BJ (cell line): Measurements from ENCODE around the gene TRAF7. TPM values are rescaled to one million over a fixed set of nuclear protein-coding genes. Genes with fewer than 3 reads are reported as not detected.

Experiments used
- CTCF ChIA-PET: fragments of 350-600 bp; formaldehyde crosslinking; extraction: SDS; loops from one replicate; lab custom pipeline; 2021; ENCODE audit warnings: antibody characterized with exemption, inconsistent platforms; lab: Yijun Ruan, JAX
- POLR2A ChIA-PET: fragments of 300-600 bp; sonication (Branson Sonifier 250); formaldehyde crosslinking; extraction: SDS; loops from one replicate; lab custom pipeline; 2021; ENCODE audit warnings: antibody characterized with exemption; lab: Charles Lee
- DNase-seq: peaks from one replicate; pipeline ENCODE4 v3.0.0-alpha.2; 2011; ENCODE audit warnings: low read depth
- H3K27me3 ChIP-seq: 2 replicates; pipeline ENCODE4 v1.6.0; 2011; ENCODE audit warnings: low read length; ENCODE audit not compliant: control insufficient read depth, insufficient read depth
- H3K36me3 ChIP-seq: 2 replicates; pipeline ENCODE4 v1.5.1; 2011; ENCODE audit warnings: low read length; ENCODE audit not compliant: control insufficient read depth, insufficient read depth
- H3K4me3 ChIP-seq: 2 replicates; pipeline ENCODE4 v1.5.1; 2011; ENCODE audit warnings: low read depth, mild to moderate bottlenecking, control low read depth, low read length
- CTCF ChIP-seq: IDR thresholded peaks from 2 replicates; pipeline ENCODE4 v1.5.1; 2011; ENCODE audit warnings: low read depth, mild to moderate bottlenecking, control low read depth, inconsistent platforms, low read length, moderate library complexity; ENCODE audit not compliant: insufficient read depth
- polyA plus RNA-seq: library from polyadenylated mRNA; depleted of rRNA; stranded (reverse); fragments of >200 nt; gene quantifications from 2 replicates; pipeline ENCODE4 v1.2.3, GENCODE V29; 2011; rRNA removed
- small RNA-seq: library from RNA; depleted of rRNA; stranded (forward); fragments of <200 nt; gene quantifications from one replicate; pipeline ENCODE3, GENCODE V24; 2012; ENCODE audit warnings: low replicate concordance, low read depth; ENCODE audit not compliant: insufficient read length

The TRAF7 gene
- polyA plus RNA-seq, 1 experiment, result 68.1 TPM

- CTCF ChIA-PET, result interaction anchor here (0.6 kb wide), 1 partner anchor 111 kb away, joined by 5 read pairs; no protein-coding TSS in a partner anchor
- Histone ChIP-seq H3K27me3 (no peaks in the 10 kb centered on the region), H3K4me3 (no peak overlapping the region), H3K36me3 (peaks cover 19% of the 10 kb centered on the region)
- POLR2A ChIA-PET, result no interaction called here
- no peak for TF ChIP-seq CTCF
- no peak for DNase-seq
These were observed 71.3 kb downstream of the TRAF7 start for GRCh38 chr16:2226918-2227317.

Small RNA genes lying within 50 kb of the gene (small RNA-seq; reads per million reads assigned to genes)
- gene MIR3180-5, result not detected
- gene MIR4516, result not detected
- gene RF00019, result not detected
- gene SNORD60, result not detected

Other genes starting within 250 kb of the TRAF7 start
- not detected in 2 replicates for gene HS3ST6, start 237.4 kb upstream of the TRAF7 start, polyA plus RNA-seq
- gene MSRB1, start 212.6 kb upstream of the TRAF7 start, polyA plus RNA-seq, result 44.4 and 61.9 TPM in 2 replicates
- not detected in 2 replicates for gene RPL3L, start 201.1 kb upstream of the TRAF7 start, polyA plus RNA-seq
- gene NDUFB10, start 196.2 kb upstream of the TRAF7 start, polyA plus RNA-seq, result 155 and 183 TPM in 2 replicates
- 3,098 and 4,041 TPM in 2 replicates for gene RPS2, start 191.0 kb upstream of the TRAF7 start, polyA plus RNA-seq
- not detected in 2 replicates for gene RNF151, start 188.9 kb upstream of the TRAF7 start, polyA plus RNA-seq
- gene TBL3, start 183.7 kb upstream of the TRAF7 start, polyA plus RNA-seq, result 16.5 and 33.1 TPM in 2 replicates
- 0.17 TPM in 1 of 2 replicates, not detected in the other for gene NOXO1, start 174.3 kb upstream of the TRAF7 start, polyA plus RNA-seq
- 14.6 and 19.8 TPM in 2 replicates for gene GFER, start 171.6 kb upstream of the TRAF7 start, polyA plus RNA-seq
- gene SYNGR3, start 165.8 kb upstream of the TRAF7 start, polyA plus RNA-seq, result 2.5 and 3.3 TPM in 2 replicates
- gene ZNF598, start 146.0 kb upstream of the TRAF7 start, polyA plus RNA-seq, result 14.4 and 23.0 TPM in 2 replicates
- gene NPW, start 136.0 kb upstream of the TRAF7 start, polyA plus RNA-seq, result 0.26 and 0.33 TPM in 2 replicates
- 62.1 and 107 TPM in 2 replicates for gene NHERF2, start 128.9 kb upstream of the TRAF7 start, polyA plus RNA-seq
- 14.6 and 21.0 TPM in 2 replicates for gene NTHL1, start 107.9 kb upstream of the TRAF7 start, polyA plus RNA-seq
- 30.5 and 66.3 TPM in 2 replicates for gene TSC2, start 107.8 kb upstream of the TRAF7 start, polyA plus RNA-seq
- 40.1 and 76.1 TPM in 2 replicates for gene PKD1, start 19.9 kb upstream of the TRAF7 start, polyA plus RNA-seq
- 0.36 and 0.67 TPM in 2 replicates for gene RAB26, start 7.2 kb upstream of the TRAF7 start, polyA plus RNA-seq
- 0.01 and 0.02 TPM in 2 replicates for gene CASKIN1, start 40.8 kb downstream of the TRAF7 start, polyA plus RNA-seq
- 40.0 and 62.7 TPM in 2 replicates for gene MLST8, start 49.7 kb downstream of the TRAF7 start, polyA plus RNA-seq
- gene BRICD5, start 55.1 kb downstream of the TRAF7 start, polyA plus RNA-seq, result 1.5 and 1.7 TPM in 2 replicates
- 6.1 and 7.7 TPM in 2 replicates for gene PGP, start 59.1 kb downstream of the TRAF7 start, polyA plus RNA-seq
- 11.3 and 17.6 TPM in 2 replicates for gene E4F1, start 67.8 kb downstream of the TRAF7 start, polyA plus RNA-seq
- gene DNASE1L2, start 80.7 kb downstream of the TRAF7 start, polyA plus RNA-seq, result 0.33 and 0.38 TPM in 2 replicates
- gene ECI1, start 95.8 kb downstream of the TRAF7 start, polyA plus RNA-seq, result 36.9 and 63.9 TPM in 2 replicates
- 101 and 129 TPM in 2 replicates for gene RNPS1, start 112.3 kb downstream of the TRAF7 start, polyA plus RNA-seq
- gene ABCA3, start 184.9 kb downstream of the TRAF7 start, polyA plus RNA-seq, result 1.9 and 3.8 TPM in 2 replicates